Stimulated activated naive B cell treated with anti-CD40 and anti-IgM and Interleukin-4, amounts not matched to agents 10 μg/mL and 1 μg/mL and 100 μg/mL, for 72 hours (primary cell): ENCODE results near the gene NPEPPS.

Experiments used
- ATAC-seq, 2 donors: fragments of 150-1000 bp; cut with Tn5 transposase; replicated peaks; 2 replicates each; pipeline ENCODE4 v1.10.0; 2021; ENCODE audit warnings: moderate library complexity in 1 of 2
- DNase-seq: peaks from one replicate; pipeline ENCODE4 v3.0.0; 2021
- H3K27ac Mint-ChIP-seq: one replicate; pipeline ENCODE4 v1.8.0; 2022; ENCODE audit warnings: mild to moderate bottlenecking, mixed read lengths
- H3K27me3 Mint-ChIP-seq, 2 donors: one replicate each; pipeline ENCODE4 v1.8.0; 2022; ENCODE audit warnings: mixed read lengths in 2 of 2
- H3K36me3 Mint-ChIP-seq, 2 donors: one replicate each; pipeline ENCODE4 v1.8.0; 2022; ENCODE audit warnings: mixed read lengths in 2 of 2, mild to moderate bottlenecking in 1 of 2
- H3K4me1 Mint-ChIP-seq, 2 donors: one replicate each; pipeline ENCODE4 v1.8.0; 2022; ENCODE audit warnings: mixed read lengths in 2 of 2, mild to moderate bottlenecking in 1 of 2
- H3K4me3 Mint-ChIP-seq, 2 donors: one replicate each; pipeline ENCODE4 v1.8.0; 2022; ENCODE audit warnings: mild to moderate bottlenecking in 2 of 2, mixed read lengths in 2 of 2, moderate library complexity in 1 of 2
- H3K9me3 Mint-ChIP-seq, 2 donors: one replicate each; pipeline ENCODE4 v1.8.0; 2022; ENCODE audit warnings: mixed read lengths in 2 of 2, mild to moderate bottlenecking in 1 of 2

The NPEPPS gene

DNA sequence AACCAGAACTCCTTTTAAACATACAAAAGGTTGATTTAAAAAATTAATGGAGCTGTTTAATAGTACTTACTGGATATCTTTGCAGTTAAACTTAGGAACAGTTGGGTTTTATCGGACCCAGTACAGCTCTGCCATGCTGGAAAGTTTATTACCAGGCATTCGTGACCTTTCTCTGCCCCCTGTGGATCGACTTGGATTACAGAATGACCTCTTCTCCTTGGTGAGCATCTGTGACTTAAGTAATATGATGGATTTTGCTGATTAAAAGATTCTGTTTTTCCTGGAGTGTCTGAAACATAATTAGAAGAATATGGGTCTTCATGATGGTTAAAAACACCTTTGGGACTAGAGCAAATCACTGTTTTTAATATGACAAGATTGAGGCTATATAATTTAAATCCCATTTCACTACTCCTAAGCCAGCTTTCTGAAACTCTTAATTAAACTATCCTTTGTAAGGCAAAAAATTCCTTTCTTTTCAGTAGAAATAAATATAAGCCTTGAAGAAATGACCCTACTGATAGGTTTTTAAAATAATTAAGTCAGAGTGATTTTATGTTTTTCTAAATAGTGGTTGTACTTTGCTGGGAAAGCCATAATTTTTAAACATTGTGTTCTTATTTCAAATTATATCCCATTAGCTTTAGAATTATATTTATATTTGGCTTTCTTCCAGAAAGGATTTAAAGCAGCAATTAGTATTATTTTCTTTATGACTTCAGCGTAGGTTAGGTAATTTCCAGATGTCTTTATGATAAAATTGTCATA lies 73.1 kb downstream of the NPEPPS start:
- Mint-ChIP-seq H3K9me3 (no peaks in the 10 kb centered on the region), H3K4me1 (no peaks in the 10 kb centered on the region), H3K4me3 (no peak overlapping the region), H3K36me3 (peaks cover 32 to 43% of the 10 kb centered on the region in 2 donors), H3K27me3 (no peaks in the 10 kb centered on the region), H3K27ac (no peak overlapping the region)
- ATAC-seq, result no peak
- DNase-seq, result no peak

GRCh38 chr17:47604598-47604927 lies 73.7 kb downstream of the NPEPPS start:
- no peaks in the 10 kb centered on the region for H3K9me3 Mint-ChIP-seq
- DNase-seq, result no peak
- no peaks in the 10 kb centered on the region for H3K27me3 Mint-ChIP-seq
- no peak for ATAC-seq
- no peak overlapping the region for H3K27ac Mint-ChIP-seq
- H3K4me1 Mint-ChIP-seq, result no peaks in the 10 kb centered on the region
- peaks cover 31 to 46% of the 10 kb centered on the region in 2 donors for H3K36me3 Mint-ChIP-seq
- H3K4me3 Mint-ChIP-seq, result no peak overlapping the region

DNA sequence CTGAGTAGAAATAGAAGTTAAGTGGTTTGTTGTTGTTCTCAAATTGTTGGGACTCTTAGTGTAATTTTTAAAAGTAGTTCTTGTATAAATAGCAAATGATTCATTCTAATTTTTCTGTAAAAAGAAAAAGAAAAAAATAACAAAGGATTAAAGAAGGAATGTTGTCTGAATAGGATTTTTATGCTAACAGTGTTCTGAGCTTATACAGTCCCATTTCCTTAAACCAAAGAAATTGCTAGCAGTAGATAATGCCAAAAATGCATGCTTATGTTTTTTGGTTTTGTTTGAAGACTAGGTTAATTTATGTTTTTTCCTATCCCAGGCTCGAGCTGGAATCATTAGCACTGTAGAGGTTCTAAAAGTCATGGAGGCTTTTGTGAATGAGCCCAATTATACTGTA lies 74.1 kb downstream of the NPEPPS start:
- Mint-ChIP-seq H3K27me3 (no peaks in the 10 kb centered on the region), H3K36me3 (peaks cover 31 to 50% of the 10 kb centered on the region in 2 donors), H3K27ac (no peak overlapping the region), H3K4me1 (no peaks in the 10 kb centered on the region), H3K4me3 (no peak overlapping the region), H3K9me3 (no peaks in the 10 kb centered on the region)
- ATAC-seq (no peak), DNase-seq (no peak)

GRCh38 chr17:47607481-47607880 lies 76.6 kb downstream of the NPEPPS start:
- H3K27ac Mint-ChIP-seq, result peak overlapping the region; percentile 31
- no peaks in the 10 kb centered on the region for H3K4me1 Mint-ChIP-seq
- ATAC-seq, result no peak
- no peak for DNase-seq
- H3K36me3 Mint-ChIP-seq, result peaks cover 29 to 44% of the 10 kb centered on the region in 2 donors
- no peaks in the 10 kb centered on the region for H3K9me3 Mint-ChIP-seq
- H3K4me3 Mint-ChIP-seq, result no peak overlapping the region
- no peaks in the 10 kb centered on the region for H3K27me3 Mint-ChIP-seq

- Mint-ChIP-seq H3K36me3 (peaks cover 27 to 44% of the 10 kb centered on the region in 2 donors), H3K4me3 (no peak overlapping the region), H3K27ac (no peak overlapping the region), H3K4me1 (no peaks in the 10 kb centered on the region), H3K9me3 (no peaks in the 10 kb centered on the region), H3K27me3 (no peaks in the 10 kb centered on the region)
- ATAC-seq, result no peak
- no peak for DNase-seq
These were observed 80.8 kb downstream of the NPEPPS start for GRCh38 chr17:47611372-47612350.

DNA sequence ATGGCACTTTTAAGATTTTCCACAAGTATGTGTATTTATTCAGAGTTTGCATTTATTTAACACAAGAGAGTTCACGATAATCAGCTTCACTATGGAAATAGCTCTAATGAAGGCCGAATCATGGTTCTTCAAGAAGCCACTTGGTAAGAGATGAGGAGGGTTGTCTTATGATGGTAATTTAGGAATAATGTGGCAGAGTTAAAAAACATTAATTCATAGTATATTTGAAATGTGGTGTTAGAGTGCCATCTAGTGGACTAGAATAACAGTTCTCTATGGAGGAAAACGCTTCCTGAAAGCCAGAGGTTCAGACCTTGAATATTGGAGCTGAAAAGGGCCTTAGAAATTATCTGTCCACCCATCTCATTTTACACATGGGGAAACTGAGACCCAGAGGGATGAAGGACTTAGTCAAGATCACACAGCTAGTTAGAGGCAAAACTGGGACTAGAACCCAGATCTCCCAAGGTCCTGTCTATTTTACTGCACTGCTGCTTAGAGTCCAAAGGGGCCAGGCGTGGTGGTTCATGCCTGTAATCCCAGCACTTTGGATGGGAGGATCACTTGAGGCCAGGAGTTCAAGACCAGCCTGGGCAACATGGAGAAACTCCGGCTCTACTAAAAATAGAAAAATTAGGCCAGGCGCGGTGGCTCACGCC lies 85.0 kb downstream of the NPEPPS start:
- Mint-ChIP-seq H3K4me1 (peaks cover 4 to 8% of the 10 kb centered on the region in 2 donors), H3K27me3 (no peaks in the 10 kb centered on the region), H3K27ac (no peak overlapping the region), H3K9me3 (no peaks in the 10 kb centered on the region), H3K4me3 (no peak overlapping the region), H3K36me3 (peaks cover 26 to 37% of the 10 kb centered on the region in 2 donors)
- peak; percentile 54 to 56 for ATAC-seq
- no peak for DNase-seq

- H3K9me3 Mint-ChIP-seq, result no peaks in the 10 kb centered on the region
- H3K27me3 Mint-ChIP-seq, result no peaks in the 10 kb centered on the region
- no peak overlapping the region for H3K27ac Mint-ChIP-seq
- no peak for ATAC-seq
- no peak overlapping the region for H3K4me3 Mint-ChIP-seq
- H3K36me3 Mint-ChIP-seq, result peaks cover 32 to 37% of the 10 kb centered on the region in 2 donors
- H3K4me1 Mint-ChIP-seq, result peaks cover 4 to 8% of the 10 kb centered on the region in 2 donors
- no peak for DNase-seq
These were observed 87.5 kb downstream of the NPEPPS start for GRCh38 chr17:47618410-47618809.

GRCh38 chr17:47620503-47621245 lies 89.8 kb downstream of the NPEPPS start:
- Mint-ChIP-seq H3K27ac (peak overlapping the region; percentile 6), H3K4me3 (no peak overlapping the region), H3K4me1 (peaks cover 4 to 8% of the 10 kb centered on the region in 2 donors), H3K9me3 (no peaks in the 10 kb centered on the region), H3K36me3 (peaks cover 31 to 38% of the 10 kb centered on the region in 2 donors), H3K27me3 (no peaks in the 10 kb centered on the region)
- DNase-seq (no peak), ATAC-seq (no peak)

DNA sequence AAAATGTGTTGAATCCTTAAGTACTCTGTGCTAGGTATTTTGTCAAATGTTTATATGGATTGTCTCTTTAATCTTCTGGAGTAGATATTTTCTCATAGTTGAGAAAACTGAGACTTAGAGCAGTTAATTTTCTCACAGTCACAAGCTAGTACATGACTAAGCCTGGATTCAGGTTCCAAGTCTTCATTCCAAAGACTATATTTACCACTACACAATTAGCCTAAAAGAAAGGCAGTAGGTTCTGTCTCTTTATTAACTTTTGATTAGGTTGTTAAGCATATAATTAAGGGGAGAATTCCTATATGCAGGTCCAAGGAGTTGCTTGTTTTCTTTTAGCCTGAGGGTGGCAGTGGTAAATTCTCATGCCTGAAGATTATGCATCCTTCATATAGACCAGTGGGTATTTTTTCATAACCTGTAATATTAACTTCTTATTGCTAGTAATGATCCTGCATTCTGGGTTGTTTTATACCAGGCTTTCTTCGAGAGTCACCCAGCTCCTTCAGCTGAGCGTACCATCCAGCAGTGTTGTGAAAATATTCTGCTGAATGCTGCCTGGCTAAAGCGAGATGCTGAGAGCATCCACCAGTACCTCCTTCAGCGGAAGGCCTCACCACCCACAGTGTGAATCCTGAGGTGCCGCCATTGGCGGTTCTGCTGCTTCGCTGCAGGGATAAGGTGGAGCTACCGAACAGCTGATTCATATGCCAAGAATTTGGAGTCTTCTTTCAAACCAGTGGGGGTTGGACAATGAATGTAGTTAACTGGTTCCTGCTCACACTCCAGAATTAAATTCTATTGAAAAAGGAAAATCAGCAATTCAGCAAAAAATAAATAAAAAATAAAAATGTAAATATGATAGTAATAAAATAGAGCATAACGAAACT lies 90.6 kb downstream of the NPEPPS start:
- H3K4me3 Mint-ChIP-seq, result no peak overlapping the region
- H3K4me1 Mint-ChIP-seq, result peaks cover 4 to 8% of the 10 kb centered on the region in 2 donors
- no peak for ATAC-seq
- no peak for DNase-seq
- H3K27me3 Mint-ChIP-seq, result no peaks in the 10 kb centered on the region
- H3K27ac Mint-ChIP-seq, result no peak overlapping the region
- no peaks in the 10 kb centered on the region for H3K9me3 Mint-ChIP-seq
- peaks cover 26 to 34% of the 10 kb centered on the region in 2 donors for H3K36me3 Mint-ChIP-seq

DNA sequence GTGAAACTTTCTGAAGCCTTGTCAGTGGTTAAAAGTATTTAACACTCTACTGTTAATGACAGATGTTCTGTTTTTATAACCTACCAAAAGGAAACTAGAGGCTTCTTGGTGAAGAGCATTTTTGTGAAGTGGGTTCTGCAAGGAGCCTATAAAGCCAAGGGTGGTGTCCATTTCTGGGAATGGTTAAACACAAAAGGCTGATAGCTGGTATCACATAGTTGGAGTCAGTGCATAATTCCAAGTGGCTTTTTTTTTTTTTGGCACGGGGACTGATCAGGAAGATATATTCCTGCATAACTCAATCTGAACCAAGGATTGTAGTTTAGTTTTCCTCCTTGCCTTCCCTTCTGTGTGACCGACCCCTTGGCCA lies 91.3 kb downstream of the NPEPPS start:
- DNase-seq (no peak), ATAC-seq (no peak)
- Mint-ChIP-seq H3K36me3 (peaks cover 26 to 34% of the 10 kb centered on the region in 2 donors), H3K4me3 (no peak overlapping the region), H3K4me1 (peaks cover 4 to 8% of the 10 kb centered on the region in 2 donors), H3K27ac (no peak overlapping the region), H3K9me3 (no peaks in the 10 kb centered on the region), H3K27me3 (no peaks in the 10 kb centered on the region)

- Mint-ChIP-seq H3K27ac (no peak overlapping the region), H3K27me3 (no peaks in the 10 kb centered on the region), H3K36me3 (peaks cover 17 to 20% of the 10 kb centered on the region in 2 donors), H3K9me3 (no peaks in the 10 kb centered on the region), H3K4me3 (no peak overlapping the region), H3K4me1 (peaks cover 4 to 8% of the 10 kb centered on the region in 2 donors)
- DNase-seq, result no peak
- no peak for ATAC-seq
These were observed 93.8 kb downstream of the NPEPPS start for GRCh38 chr17:47624727-47625068.

DNA sequence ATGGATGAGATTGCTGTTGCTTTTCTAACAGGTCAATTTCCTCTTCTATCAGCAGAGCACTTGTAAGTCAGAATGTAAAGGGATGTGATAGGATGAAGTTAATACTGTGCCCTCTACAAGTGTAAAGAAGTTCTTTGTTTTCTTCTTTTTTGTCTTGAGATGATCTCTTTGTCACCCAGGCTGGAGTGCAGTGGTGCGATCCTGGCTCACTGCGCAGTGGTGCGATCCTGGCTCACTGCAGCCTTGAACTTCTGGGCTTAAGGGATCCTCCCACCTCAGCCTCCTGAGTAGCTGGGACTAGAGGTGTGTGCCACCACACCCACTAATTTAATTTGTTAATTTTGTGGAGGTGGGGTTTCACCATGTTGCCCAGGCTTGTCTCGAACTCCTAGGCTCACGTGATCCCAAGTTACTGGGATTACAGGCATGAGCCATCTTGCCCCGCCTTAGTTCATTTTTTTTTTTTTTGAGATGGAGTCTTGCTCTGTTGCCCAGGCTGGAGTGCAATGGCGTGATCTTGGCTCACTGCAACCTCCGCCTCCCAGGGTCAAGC lies 97.2 kb downstream of the NPEPPS start:
- H3K27me3 Mint-ChIP-seq, result no peaks in the 10 kb centered on the region
- DNase-seq (no peak), ATAC-seq (no peak)
- H3K36me3 Mint-ChIP-seq, result peaks cover 4 to 14% of the 10 kb centered on the region in 2 donors
- H3K4me3 Mint-ChIP-seq, result no peak overlapping the region
- H3K27ac Mint-ChIP-seq, result no peak overlapping the region
- no peaks in the 10 kb centered on the region for H3K4me1 Mint-ChIP-seq
- no peaks in the 10 kb centered on the region for H3K9me3 Mint-ChIP-seq

DNA sequence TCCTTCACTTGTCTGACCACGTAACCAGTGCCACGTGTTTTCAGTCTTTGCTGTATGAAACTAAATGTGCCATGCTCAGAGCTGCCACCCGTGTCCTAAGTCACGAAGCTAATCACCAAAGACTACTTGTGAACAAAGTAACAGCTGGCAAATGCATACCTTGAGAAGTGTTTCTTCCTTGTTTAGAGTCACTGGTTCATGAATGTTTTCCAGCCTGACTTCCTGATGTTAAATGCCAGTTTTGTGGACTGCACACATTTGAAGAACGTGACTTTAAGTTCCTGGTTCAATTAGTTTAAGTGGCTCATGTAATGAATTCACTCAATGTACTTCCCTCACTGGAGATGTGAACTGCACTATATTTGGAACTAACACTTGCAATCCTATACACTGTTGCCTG lies 98.9 kb downstream of the NPEPPS start:
- Mint-ChIP-seq H3K4me1 (no peaks in the 10 kb centered on the region), H3K4me3 (no peak overlapping the region), H3K36me3 (peaks cover 0 to 7% of the 10 kb centered on the region in 2 donors), H3K27me3 (no peaks in the 10 kb centered on the region), H3K27ac (no peak overlapping the region), H3K9me3 (no peaks in the 10 kb centered on the region)
- DNase-seq (no peak), ATAC-seq (no peak)
